ENCODE data around the gene CDKN2B-AS1. TPM values are rescaled to one million over a fixed set of nuclear protein-coding genes. Genes with fewer than 3 reads are reported as not detected.

The CDKN2B-AS1 gene
- total RNA-seq, 1 donor = 12.9 TPM

- no peak overlapping the region for H3K4me3 ChIP-seq (ENCODE audit: low read depth, low read length)
- DNase-seq (ENCODE audit: low read depth) = no peak
- TF ChIP-seq CTCF (IDR thresholded peaks at IDR 0.05; ENCODE audit: insufficient read depth, low read length) = no peak
These were observed 28.3 kb upstream of the CDKN2B-AS1 start for GRCh38 chr9:21966140-21966851.

GRCh38 chr9:21967169-21967568 is 27.4 kb upstream of the CDKN2B-AS1 start:
- DNase-seq (ENCODE audit: low read depth) = no peak
- H3K4me3 ChIP-seq (ENCODE audit: low read depth, low read length) = no peak overlapping the region
- no peak for TF ChIP-seq CTCF (IDR thresholded peaks at IDR 0.05; ENCODE audit: insufficient read depth, low read length)

GRCh38 chr9:21967702-21968101 is 26.9 kb upstream of the CDKN2B-AS1 start:
- DNase-seq (ENCODE audit: low read depth) = no peak
- no peak overlapping the region for H3K4me3 ChIP-seq (ENCODE audit: low read depth, low read length)
- TF ChIP-seq CTCF (IDR thresholded peaks at IDR 0.05; ENCODE audit: insufficient read depth, low read length) = no peak

- TF ChIP-seq CTCF (IDR thresholded peaks at IDR 0.05; ENCODE audit: insufficient read depth, low read length) = peak; percentile 14
- no peak overlapping the region for H3K4me3 ChIP-seq (ENCODE audit: low read depth, low read length)
- no peak for DNase-seq (ENCODE audit: low read depth)
These were observed 26.1 kb upstream of the CDKN2B-AS1 start for GRCh38 chr9:21968331-21969010.

GRCh38 chr9:21969011-21969940 is 25.3 kb upstream of the CDKN2B-AS1 start:
- TF ChIP-seq CTCF (IDR thresholded peaks at IDR 0.05; ENCODE audit: insufficient read depth, low read length) = no peak
- DNase-seq (ENCODE audit: low read depth) = no peak
- no peak overlapping the region for H3K4me3 ChIP-seq (ENCODE audit: low read depth, low read length)

- DNase-seq (ENCODE audit: low read depth) = no peak
- H3K4me3 ChIP-seq (ENCODE audit: low read depth, low read length) = no peak overlapping the region
- TF ChIP-seq CTCF (IDR thresholded peaks at IDR 0.05; ENCODE audit: insufficient read depth, low read length) = no peak
These were observed 24.4 kb upstream of the CDKN2B-AS1 start for GRCh38 chr9:21969951-21970799.

Data from fibroblast of the aortic adventitia (primary cell).